Astrocyte of the spinal cord (primary cell): ENCODE measurements around the gene FGF1.
A peak's percentile ranks its signal among the peaks of the same experiment; 100 is the strongest.

Experiments
- DNase-seq: peaks from one replicate; pipeline ENCODE4 v3.0.0; 2011; ENCODE audit warnings: low read depth, low spot score
- H3K4me3 ChIP-seq: 2 replicates; pipeline ENCODE4 v1.5.1; 2011; ENCODE audit warnings: low read depth, mild to moderate bottlenecking, low read length, moderate library complexity
- in situ Hi-C: cut with HindIII; loops from 2 replicates; pipeline ENCODE4 v1.10.0; 2017; ENCODE audit warnings: low sequenced_read_pairs
- TF ChIP-seq, protein P1 (sequence below): IDR thresholded peaks from 2 replicates; pipeline ENCODE4 v1.5.1; 2012; ENCODE audit warnings: low read depth, mild to moderate bottlenecking, low read length, inconsistent platforms

FGF1 gene

DNA sequence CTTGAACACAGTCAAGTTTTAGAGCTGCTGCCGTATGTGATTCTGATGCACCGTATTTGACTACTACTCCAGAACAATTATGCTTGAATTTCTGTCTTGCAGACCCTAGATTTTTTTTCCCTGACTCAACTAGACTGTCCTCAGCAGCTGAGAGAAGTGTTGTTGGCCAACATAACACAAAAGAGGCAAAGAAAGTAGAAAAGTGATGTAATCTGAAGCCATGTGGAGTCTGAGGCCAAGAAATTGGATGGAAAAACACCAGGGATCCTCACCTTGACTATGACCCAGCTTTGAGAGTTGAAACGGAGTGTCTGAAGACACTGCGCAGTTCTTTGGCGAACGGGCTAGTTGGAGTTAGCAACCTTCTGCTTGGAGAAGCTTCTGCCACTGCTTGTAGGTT, 36.3 kb upstream of the FGF1 start:
- TF ChIP-seq, protein P1, sequence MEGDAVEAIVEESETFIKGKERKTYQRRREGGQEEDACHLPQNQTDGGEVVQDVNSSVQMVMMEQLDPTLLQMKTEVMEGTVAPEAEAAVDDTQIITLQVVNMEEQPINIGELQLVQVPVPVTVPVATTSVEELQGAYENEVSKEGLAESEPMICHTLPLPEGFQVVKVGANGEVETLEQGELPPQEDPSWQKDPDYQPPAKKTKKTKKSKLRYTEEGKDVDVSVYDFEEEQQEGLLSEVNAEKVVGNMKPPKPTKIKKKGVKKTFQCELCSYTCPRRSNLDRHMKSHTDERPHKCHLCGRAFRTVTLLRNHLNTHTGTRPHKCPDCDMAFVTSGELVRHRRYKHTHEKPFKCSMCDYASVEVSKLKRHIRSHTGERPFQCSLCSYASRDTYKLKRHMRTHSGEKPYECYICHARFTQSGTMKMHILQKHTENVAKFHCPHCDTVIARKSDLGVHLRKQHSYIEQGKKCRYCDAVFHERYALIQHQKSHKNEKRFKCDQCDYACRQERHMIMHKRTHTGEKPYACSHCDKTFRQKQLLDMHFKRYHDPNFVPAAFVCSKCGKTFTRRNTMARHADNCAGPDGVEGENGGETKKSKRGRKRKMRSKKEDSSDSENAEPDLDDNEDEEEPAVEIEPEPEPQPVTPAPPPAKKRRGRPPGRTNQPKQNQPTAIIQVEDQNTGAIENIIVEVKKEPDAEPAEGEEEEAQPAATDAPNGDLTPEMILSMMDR = no peak
- in situ Hi-C loops = no loop called here
- DNase-seq = peak; percentile 59
- H3K4me3 ChIP-seq = no peak overlapping the region

DNA sequence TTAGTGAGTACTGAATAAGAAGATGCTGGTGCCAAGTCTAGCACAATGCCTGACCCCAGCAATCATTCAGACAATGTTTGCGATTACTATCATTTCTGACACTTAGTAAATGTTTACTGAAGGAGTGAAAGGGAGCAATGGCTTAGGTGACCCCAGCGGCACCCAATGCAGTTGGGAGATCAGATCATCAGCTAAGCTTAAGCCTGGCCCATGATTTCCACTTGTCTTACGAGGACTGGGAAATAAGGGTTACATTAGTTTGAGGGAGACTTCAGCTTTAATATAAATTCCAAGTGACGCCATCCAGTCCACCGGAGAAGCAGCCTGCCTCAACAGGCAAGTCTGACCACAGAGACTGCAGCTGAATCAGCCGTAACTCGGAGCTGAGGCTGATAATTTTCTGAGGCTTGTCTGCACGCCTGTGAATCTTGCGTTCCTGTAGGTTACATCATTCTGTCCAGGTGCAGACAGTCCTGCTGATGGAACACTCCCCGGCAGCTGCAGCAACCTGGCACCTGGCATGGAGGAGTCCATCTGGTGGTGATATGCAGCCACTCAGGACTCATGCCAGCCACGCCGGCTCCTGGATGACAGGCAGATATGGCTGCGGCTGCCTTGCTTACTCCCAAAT, 34.9 kb upstream of the FGF1 start:
- in situ Hi-C loops = no loop called here
- no peak overlapping the region for H3K4me3 ChIP-seq
- TF ChIP-seq, protein P1 = no peak
- no peak for DNase-seq

DNA sequence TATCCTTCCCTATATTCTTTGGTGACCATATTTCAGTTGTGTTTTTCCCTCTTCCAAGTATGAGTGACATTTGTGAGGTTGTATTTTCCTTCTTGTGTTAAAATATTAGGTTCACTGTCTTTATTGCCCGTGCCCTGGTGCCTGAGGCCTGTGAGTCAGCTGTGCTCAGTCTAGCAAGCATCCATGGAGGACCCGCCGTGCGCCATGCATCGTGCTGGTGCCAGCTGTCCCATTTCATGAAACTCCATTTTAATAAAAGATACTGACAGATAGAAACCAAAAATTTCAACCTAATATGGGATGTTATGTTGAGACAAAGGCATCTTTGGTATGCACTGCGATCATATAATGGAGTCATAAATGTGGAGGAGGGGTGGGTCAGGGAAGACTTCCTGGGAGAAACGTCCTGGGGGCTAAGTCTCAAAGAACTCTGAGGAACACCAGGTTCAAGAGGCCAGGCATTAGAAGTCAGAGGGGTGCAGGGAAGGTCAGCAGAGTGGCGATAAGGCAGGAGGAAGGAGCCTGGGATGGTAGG, 34.0 kb upstream of the FGF1 start:
- H3K4me3 ChIP-seq = no peak overlapping the region
- in situ Hi-C loops = no loop called here
- TF ChIP-seq, protein P1 = no peak
- DNase-seq = no peak

DNA sequence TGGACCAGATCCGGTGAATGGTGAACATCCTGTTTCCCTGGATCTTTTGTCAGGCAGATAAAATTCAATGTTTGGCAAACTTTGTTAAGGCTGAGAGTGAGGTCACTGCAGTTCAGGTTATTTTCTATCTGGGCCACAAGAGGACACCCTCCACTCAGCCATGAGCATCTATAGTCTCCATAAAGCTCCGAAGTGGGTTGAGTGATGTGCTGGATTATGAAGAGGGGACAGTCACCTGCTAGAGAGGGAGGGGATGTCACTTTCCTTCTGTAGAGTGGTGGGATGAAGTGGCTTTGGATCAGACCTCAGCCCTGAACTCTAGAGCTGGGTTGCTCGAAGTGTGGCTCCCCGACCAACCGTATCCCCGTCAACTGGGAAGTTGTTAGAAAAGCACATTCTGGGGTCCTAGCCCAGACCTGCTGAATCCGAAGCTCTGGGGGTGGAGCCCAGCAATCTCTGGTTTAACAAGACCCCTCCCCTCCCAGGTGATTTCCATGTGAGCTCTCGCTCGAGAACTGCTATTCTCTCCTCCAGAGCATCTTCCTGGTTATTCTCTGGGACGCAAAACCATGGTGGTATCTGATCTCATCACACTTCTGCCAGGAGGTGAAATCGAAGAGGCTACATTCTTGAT, 31.8 kb upstream of the FGF1 start:
- in situ Hi-C loops = no loop called here
- TF ChIP-seq, protein P1 = peak; percentile 75
- DNase-seq = peak; percentile 60
- H3K4me3 ChIP-seq = no peak overlapping the region

DNA sequence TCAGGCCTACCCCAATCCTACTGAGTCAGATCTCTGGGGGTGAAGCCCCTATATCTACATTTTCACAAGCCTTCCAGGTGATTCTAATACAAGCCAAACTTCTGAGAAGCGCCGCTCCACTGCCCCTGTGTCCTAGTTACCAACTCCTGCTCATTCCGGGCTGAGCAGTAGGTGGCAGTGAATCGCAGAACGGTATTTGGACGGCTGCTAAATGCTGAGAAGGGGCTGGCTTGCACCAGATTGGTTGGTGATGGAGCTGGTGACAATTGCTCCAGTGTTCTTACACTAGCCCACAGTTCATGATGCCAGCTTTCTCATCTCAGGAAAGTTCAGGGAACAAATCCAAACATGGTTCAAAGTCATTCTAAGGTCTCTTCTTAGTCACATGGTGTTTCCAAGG, 31.1 kb upstream of the FGF1 start:
- no peak overlapping the region for H3K4me3 ChIP-seq
- DNase-seq = peak; percentile 59
- TF ChIP-seq, protein P1 = peak; percentile 79
- in situ Hi-C loops = no loop called here

DNA sequence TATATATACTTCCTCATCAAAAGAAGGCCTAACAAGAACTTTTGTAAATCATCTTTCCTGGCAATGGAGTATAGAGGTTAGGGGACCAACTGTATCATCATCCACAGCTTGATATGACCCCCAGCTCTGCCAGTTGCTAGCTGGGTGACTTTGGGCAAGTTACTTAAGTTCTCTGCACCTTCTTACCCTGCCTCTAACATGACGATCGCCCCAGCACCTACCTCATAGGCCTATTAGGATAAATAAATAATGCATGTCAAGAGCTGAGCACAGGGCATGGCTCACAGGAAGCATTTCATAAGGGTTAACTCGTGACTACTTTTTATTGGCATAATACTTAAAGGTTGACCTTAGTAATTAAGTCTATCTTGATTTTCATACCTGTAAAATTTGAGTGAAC, 29.4 kb upstream of the FGF1 start:
- H3K4me3 ChIP-seq = no peak overlapping the region
- DNase-seq = no peak
- in situ Hi-C loops = no loop called here
- TF ChIP-seq, protein P1 = no peak
